Activated B cell treated with CpG ODN at 0.5 μM for 24 hours (primary cell): ENCODE data around the gene TMEM214. TPM values are rescaled to one million over a fixed set of nuclear protein-coding genes. Genes with fewer than 3 reads are reported as not detected.

Source experiments
- ATAC-seq: fragments of 200-7000 bp; cut with Tn5 transposase; one replicate; pipeline ENCODE4 v1.10.0; 2021; ENCODE audit warnings: low read depth, mild to moderate bottlenecking, moderate library complexity
- CTCF ChIA-PET: fragments of 350-600 bp; sonication (Branson Sonifier 250); formaldehyde crosslinking; loops from one replicate; lab custom pipeline; 2021; ENCODE audit warnings: antibody characterized with exemption; lab: Charles Lee
- POLR2A ChIA-PET: fragments of 350-600 bp; sonication (Branson Sonifier 250); formaldehyde crosslinking; loops from one replicate; lab custom pipeline; 2021; ENCODE audit warnings: antibody characterized with exemption; lab: Charles Lee
- DNase-seq: peaks from one replicate; pipeline ENCODE4 v3.0.0; 2022
- H3K27ac Mint-ChIP-seq: one replicate; pipeline ENCODE4 v1.8.0; 2020; ENCODE audit warnings: mixed read lengths
- H3K27me3 Mint-ChIP-seq: one replicate; pipeline ENCODE4 v1.8.0; 2021; ENCODE audit warnings: mixed read lengths
- H3K36me3 Mint-ChIP-seq: one replicate; pipeline ENCODE4 v1.8.0; 2021; ENCODE audit warnings: low read depth, mixed read lengths
- H3K4me1 Mint-ChIP-seq: one replicate; pipeline ENCODE4 v1.8.0; 2021; ENCODE audit warnings: mixed read lengths
- H3K4me3 Mint-ChIP-seq: one replicate; pipeline ENCODE4 v1.8.0; 2020; ENCODE audit warnings: mild to moderate bottlenecking, mixed read lengths
- H3K9me3 Mint-ChIP-seq: one replicate; pipeline ENCODE4 v1.8.0; 2020; ENCODE audit warnings: mixed read lengths
- CTCF ChIP-seq: fragments of 200-600 bp; IDR thresholded peaks from one replicate; pipeline ENCODE4 v1.8.0; 2022; ENCODE audit warnings: antibody characterized with exemption, mild to moderate bottlenecking
- intact Hi-C: fragments of 100-400 bp; cut with micrococcal nuclease; formaldehyde crosslinking; loops from one replicate; pipeline ENCODE4 v1.15.1; 2024
- total RNA-seq: library from RNA; stranded (reverse); gene quantifications from 2 replicates; pipeline ENCODE4 v1.2.3, GENCODE V29; 2022

TMEM214 gene
- total RNA-seq, 1 donor from 2014 or later: 92.1 TPM

GRCh38 chr2:26997394-26997793 lies 35.4 kb upstream of the TMEM214 start:
- no peaks in the 10 kb centered on the region for H3K9me3 Mint-ChIP-seq
- intact Hi-C loops: no loop called here

GRCh38 chr2:26998323-26998722 lies 34.4 kb upstream of the TMEM214 start:
- no peak overlapping the region for H3K4me3 Mint-ChIP-seq
- intact Hi-C loops: no loop called here
- ChIA-PET CTCF (no interaction called here), POLR2A (no interaction called here)
- no peaks in the 10 kb centered on the region for H3K36me3 Mint-ChIP-seq
- ATAC-seq (no peak), DNase-seq (no peak)
- peaks cover 12% of the 10 kb centered on the region for H3K27me3 Mint-ChIP-seq
- H3K27ac Mint-ChIP-seq: no peak overlapping the region
- H3K9me3 Mint-ChIP-seq: no peaks in the 10 kb centered on the region
- H3K4me1 Mint-ChIP-seq: no peaks in the 10 kb centered on the region
- TF ChIP-seq CTCF: no peak

More at GRCh38 chr2:26997394-26997793, 35.4 kb upstream of the TMEM214 start:
- H3K27ac Mint-ChIP-seq: no peak overlapping the region
- TF ChIP-seq CTCF: no peak
- ATAC-seq (no peak), DNase-seq (no peak)
- H3K4me3 Mint-ChIP-seq: no peak overlapping the region
- ChIA-PET CTCF (no interaction called here), POLR2A (interaction anchor here (0.6 kb wide), 1 partner anchor 356 kb away, joined by 4 read pairs; no protein-coding TSS in a partner anchor)
- no peaks in the 10 kb centered on the region for H3K36me3 Mint-ChIP-seq
- no peaks in the 10 kb centered on the region for H3K4me1 Mint-ChIP-seq
- peaks cover 10% of the 10 kb centered on the region for H3K27me3 Mint-ChIP-seq

GRCh38 chr2:27000228-27000627 lies 32.5 kb upstream of the TMEM214 start:
- H3K4me3 Mint-ChIP-seq: no peak overlapping the region
- POLR2A ChIA-PET: no interaction called here
- H3K27me3 Mint-ChIP-seq: peaks cover 25% of the 10 kb centered on the region
- H3K36me3 Mint-ChIP-seq: no peaks in the 10 kb centered on the region
- TF ChIP-seq CTCF: no peak
- H3K9me3 Mint-ChIP-seq: no peaks in the 10 kb centered on the region
- intact Hi-C loops: no loop called here
- ATAC-seq (no peak), DNase-seq (no peak)
- no peaks in the 10 kb centered on the region for H3K4me1 Mint-ChIP-seq
- H3K27ac Mint-ChIP-seq: no peak overlapping the region
- CTCF ChIA-PET: no interaction called here

GRCh38 chr2:27000995-27001394 lies 31.8 kb upstream of the TMEM214 start:
- no peaks in the 10 kb centered on the region for H3K9me3 Mint-ChIP-seq
- H3K4me3 Mint-ChIP-seq: no peak overlapping the region
- H3K36me3 Mint-ChIP-seq: no peaks in the 10 kb centered on the region
- peaks cover 29% of the 10 kb centered on the region for H3K27me3 Mint-ChIP-seq
- H3K4me1 Mint-ChIP-seq: no peaks in the 10 kb centered on the region
- ATAC-seq: no peak
- no peak for DNase-seq
- intact Hi-C loops: no loop called here
- POLR2A ChIA-PET: no interaction called here
- TF ChIP-seq CTCF: no peak
- no peak overlapping the region for H3K27ac Mint-ChIP-seq
- CTCF ChIA-PET: no interaction called here

GRCh38 chr2:27001950-27002349 lies 30.8 kb upstream of the TMEM214 start:
- no peak for DNase-seq
- no peak for ATAC-seq
- Mint-ChIP-seq H3K9me3 (no peaks in the 10 kb centered on the region), H3K27ac (no peak overlapping the region), H3K4me3 (no peak overlapping the region), H3K36me3 (no peaks in the 10 kb centered on the region), H3K4me1 (no peaks in the 10 kb centered on the region), H3K27me3 (peaks cover 33% of the 10 kb centered on the region)
- intact Hi-C loops: no loop called here
- no peak for TF ChIP-seq CTCF
- ChIA-PET POLR2A (no interaction called here), CTCF (no interaction called here)
